ENCODE measurements around the gene DZIP1. TPM values are rescaled to one million over a fixed set of nuclear protein-coding genes. Genes with fewer than 3 reads are reported as not detected.

DZIP1 gene
- total and polyA plus RNA-seq, 2 of the 8 experiments (the other 6 are each of a cell fraction or from before 2014, with no cell fraction given): 7.6 to 24.6 TPM

- no peak overlapping the region for H3K56ac ChIP-seq (replicated peaks; ENCODE audit: insufficient read length, low read depth, low read length)
- H2BK15ac ChIP-seq (ENCODE audit: low read length): no peak overlapping the region
- H2BK5ac ChIP-seq (ENCODE audit: low read depth, low read length): no peak overlapping the region
- no peaks in the 10 kb centered on the region for H4K20me1 ChIP-seq (replicated peaks in 1 of 2; ENCODE audit: control insufficient read depth in 1 of 2, insufficient read depth in 2 of 2, low read length in 2 of 2)
- POLR2A ChIA-PET (ENCODE audit: partially characterized antibody): no interaction called here
- H3K9me3 ChIP-seq (ENCODE audit: insufficient read depth in 2 of 2, low read depth in 1 of 2, low read length in 1 of 2): no peaks in the 10 kb centered on the region
- H3K18ac ChIP-seq (ENCODE audit: extremely low read depth, low read length): no peak overlapping the region
- no peak overlapping the region for H4K5ac ChIP-seq (ENCODE audit: insufficient read length, low read depth, low read length)
- DNase-seq (ENCODE audit: low read depth in 1 of 2, low spot score in 2 of 2) (no peak), FAIRE-seq (no peak)
- no peaks in the 10 kb centered on the region for H3K23me2 ChIP-seq (ENCODE audit: low read depth, low read length)
- no peak overlapping the region for H3K9ac ChIP-seq (replicated peaks in 1 of 4; ENCODE audit: extremely low read depth in 1 of 4, low read depth in 3 of 4, low read length in 3 of 4)
- H2AFZ ChIP-seq (ENCODE audit: low read length): no peak overlapping the region
- H3K27ac ChIP-seq (ENCODE audit: low read depth, low read length): no peak overlapping the region
- H2AK5ac ChIP-seq (ENCODE audit: low read depth, low read length): no peak overlapping the region
- no peaks in the 10 kb centered on the region for H3K79me1 ChIP-seq (ENCODE audit: low read depth, low read length)
- no peak overlapping the region for H3K4me3 ChIP-seq (ENCODE audit: extremely low read depth in 1 of 4, insufficient read depth in 2 of 4, low read depth in 3 of 4, low read length in 4 of 4)
- peaks cover 0 to 10% (median 3%) of the 10 kb centered on the region in 4 experiments; a peak in 3 of 7 replicates for H3K4me1 ChIP-seq (replicated peaks in 1 of 4; ENCODE audit: control insufficient read depth in 3 of 4, insufficient read depth in 4 of 4, low read length in 3 of 4)
- H3K36me3 ChIP-seq (ENCODE audit: control insufficient read depth in 2 of 4, insufficient read depth in 4 of 4, low read length in 3 of 4): no peaks in the 10 kb centered on the region
- H3K4ac ChIP-seq (replicated peaks; ENCODE audit: insufficient read length, low read depth, low read length): no peak overlapping the region
- no peak overlapping the region for H3K23ac ChIP-seq (ENCODE audit: insufficient read length)
- H3K4me2 ChIP-seq (ENCODE audit: insufficient read depth in 1 of 2, low read depth in 2 of 2, low read length in 2 of 2): no peak overlapping the region
- no peak overlapping the region for H2BK20ac ChIP-seq (ENCODE audit: low read length)
- no peak overlapping the region for H4K8ac ChIP-seq (ENCODE audit: extremely low read depth, insufficient read depth, low read length)
- no peak overlapping the region for H2BK120ac ChIP-seq (replicated peaks; ENCODE audit: low read depth, low read length)
- no peak overlapping the region for H3K14ac ChIP-seq (ENCODE audit: insufficient read length)
- H2BK12ac ChIP-seq (ENCODE audit: low read depth, low read length): no peak overlapping the region
- H3K27me3 ChIP-seq (replicated peaks in 1 of 4; ENCODE audit: control insufficient read depth in 3 of 4, extremely low read depth in 1 of 4, insufficient read depth in 3 of 4, low read length in 3 of 4): no peaks in the 10 kb centered on the region
- no peak overlapping the region for H4K91ac ChIP-seq (replicated peaks; ENCODE audit: insufficient read length, low read length)
- H3K79me2 ChIP-seq (ENCODE audit: control insufficient read depth in 1 of 2, insufficient read depth in 2 of 2, low read length in 2 of 2): no peaks in the 10 kb centered on the region
- WGBS, 2 experiments (ENCODE audit: extremely low coverage in 1 of 2, insufficient coverage in 1 of 2, insufficient read length in 1 of 2, insufficient replicate concordance in 2 of 2, low coverage in 1 of 2, low lambda C conversion rate in 2 of 2, missing lambda C conversion rate in 1 of 2): 95% methylated on average over 2 of the region's 2 CpGs; no CpG with 5 or more reads in 1 of the 2 experiments
- CTCF ChIA-PET (ENCODE audit: partially characterized antibody): no interaction called here
- TF ChIP-seq PHF8 (conservative IDR thresholded peaks at IDR 0.05; ENCODE audit: low read depth, low read length) (no peak), JUND (IDR thresholded peaks at IDR 0.05; ENCODE audit: low read length) (no peak)
These were observed 100.2 kb downstream of the DZIP1 start for GRCh38 chr13:95544293-95544692.

Measured in H1 (cell line).